CD4-positive, alpha-beta T cell treated with Interleukin-15 for 1 hour (primary cell): ENCODE measurements around the gene ATP6V0A1.
"Not testable (repeated sequence)": the region's sequence is repeated elsewhere in the genome, so short reads cannot be mapped to it uniquely, and the experiment has no call there.

Source experiments
- DNase-seq: peaks from one replicate; pipeline ENCODE4 v3.0.0-alpha.2; 2020

The ATP6V0A1 gene

DNA sequence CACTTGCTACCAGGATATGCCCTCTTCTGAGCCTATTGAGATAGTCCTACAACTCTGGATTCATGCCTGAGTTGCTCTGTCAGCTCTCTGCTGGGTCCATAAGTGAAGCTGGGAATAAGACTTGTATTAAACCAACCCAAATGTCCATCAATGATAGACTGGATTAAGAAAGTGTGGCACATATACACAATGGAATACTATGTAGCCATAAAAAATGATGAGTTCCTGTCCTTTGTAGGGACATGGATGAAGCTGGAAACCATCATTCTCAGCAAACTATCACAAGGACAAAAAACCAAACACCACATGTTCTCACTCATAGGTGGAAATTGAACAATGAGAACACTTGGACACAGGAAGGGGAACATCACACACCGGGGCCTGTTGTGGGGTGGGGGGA, 19.1 kb downstream of the ATP6V0A1 start:
- not testable (repeated sequence) for DNase-seq

DNA sequence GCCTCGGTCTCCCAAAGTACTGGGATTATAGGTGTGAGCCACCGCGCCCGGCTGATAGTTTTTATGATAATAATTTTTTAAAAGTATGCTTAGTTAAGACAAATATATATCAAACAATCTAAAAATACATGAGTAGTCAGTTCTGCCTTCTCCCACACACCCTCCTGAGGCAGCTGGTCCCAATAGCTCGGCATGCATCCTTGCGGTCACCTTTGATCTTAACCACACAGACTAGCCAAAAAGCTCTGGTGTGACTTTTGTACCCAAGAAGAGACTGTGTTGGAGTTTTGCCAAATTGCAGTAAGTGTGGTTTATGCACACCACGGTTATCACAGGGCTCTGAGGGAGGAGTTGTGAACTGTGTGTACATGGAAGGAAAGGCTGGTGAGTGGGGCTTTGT, 25.6 kb downstream of the ATP6V0A1 start:
- DNase-seq: peak; percentile 80

DNA sequence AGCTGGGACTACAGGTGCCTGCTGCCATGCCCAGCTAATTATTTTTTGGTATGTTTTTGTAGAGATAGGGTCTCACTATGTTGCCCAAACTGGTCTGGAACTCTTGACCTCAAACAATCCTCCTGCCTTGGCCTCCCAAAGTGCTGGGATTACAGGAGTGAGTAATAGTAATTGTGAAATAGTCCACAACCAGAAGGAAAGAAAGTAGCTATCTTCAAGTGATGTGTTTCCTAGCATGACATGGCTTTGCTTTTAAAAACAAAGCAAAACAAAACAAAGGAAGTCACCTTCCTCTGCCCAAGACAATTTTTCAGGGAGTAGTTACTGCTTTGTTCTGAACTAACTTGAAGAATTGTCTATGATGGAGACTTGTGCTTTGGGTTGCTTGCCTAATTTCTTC, 27.0 kb downstream of the ATP6V0A1 start:
- DNase-seq: no peak

DNA sequence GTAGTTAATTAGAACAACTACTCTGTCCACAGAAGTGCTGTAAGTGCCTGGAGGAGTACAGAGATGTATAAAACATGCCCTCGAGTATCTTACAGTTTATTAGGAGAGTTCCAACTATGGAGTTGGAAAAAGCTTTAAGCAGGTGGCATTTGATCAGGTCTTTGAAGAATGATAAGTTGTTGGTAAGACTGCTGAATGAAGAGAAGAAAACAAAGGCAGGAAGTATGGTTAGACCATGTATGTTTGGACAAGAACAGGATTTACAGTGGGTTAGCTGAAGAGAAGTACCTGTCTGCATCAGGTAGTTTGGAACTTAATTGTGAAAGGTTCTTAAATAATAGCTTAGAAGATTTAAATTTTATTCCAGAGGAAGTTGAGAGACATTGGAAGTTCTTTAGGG, 29.4 kb downstream of the ATP6V0A1 start:
- no peak for DNase-seq

DNA sequence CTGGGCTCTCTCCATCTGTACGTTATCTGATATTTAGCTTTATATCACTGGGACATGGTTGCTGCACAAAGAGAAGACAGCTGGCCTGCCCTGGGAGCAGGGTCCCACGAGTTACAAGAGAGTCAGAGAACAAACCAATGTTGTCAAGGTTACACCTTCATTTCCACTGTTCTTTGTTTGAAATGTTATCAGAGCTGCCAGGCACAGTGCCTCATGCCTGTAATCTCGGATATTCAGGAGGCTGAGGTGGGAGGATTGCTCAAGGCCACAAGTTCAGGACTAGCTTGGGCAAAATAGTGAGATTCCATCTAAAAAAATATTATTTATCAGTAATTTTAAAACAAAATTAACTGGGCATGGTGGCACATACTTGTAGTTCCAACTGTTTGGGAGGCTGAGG, 34.6 kb downstream of the ATP6V0A1 start:
- DNase-seq: no peak

DNA sequence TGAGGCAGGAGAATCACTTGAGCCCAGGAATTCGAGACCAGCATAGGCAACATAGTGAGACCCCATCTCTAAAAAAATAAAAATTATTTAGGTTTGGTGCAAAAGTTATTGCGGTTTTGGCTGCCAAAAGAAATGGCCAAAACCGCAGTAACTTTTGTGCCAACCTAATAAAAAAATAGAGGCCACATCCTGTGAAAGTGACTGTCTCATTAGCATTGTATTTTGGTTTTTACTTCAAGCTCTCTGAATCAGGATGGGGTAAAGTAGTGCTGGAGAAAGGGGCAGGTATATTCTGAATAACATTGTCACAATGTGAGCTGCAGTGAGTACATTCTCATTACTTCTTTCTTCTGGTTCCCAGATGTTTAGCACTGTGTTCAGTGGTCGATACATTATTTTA, 36.0 kb downstream of the ATP6V0A1 start:
- DNase-seq: no peak

DNA sequence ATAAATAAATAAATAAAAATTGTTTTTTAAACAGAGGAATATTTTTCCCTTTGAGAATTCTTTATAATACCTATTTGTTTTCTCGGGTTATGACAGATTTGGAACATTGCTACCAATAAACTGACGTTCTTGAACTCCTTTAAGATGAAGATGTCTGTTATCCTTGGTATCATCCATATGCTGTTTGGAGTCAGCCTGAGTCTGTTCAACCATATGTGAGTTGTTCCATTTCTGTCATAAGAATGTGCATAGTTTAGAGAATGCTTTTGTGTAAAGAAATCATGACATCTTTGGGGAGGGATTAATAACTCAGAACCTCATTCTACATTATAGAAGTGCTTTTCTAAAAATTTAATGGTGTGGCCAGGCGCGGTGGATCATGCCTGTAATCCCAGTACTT, 40.1 kb downstream of the ATP6V0A1 start:
- no peak for DNase-seq

DNA sequence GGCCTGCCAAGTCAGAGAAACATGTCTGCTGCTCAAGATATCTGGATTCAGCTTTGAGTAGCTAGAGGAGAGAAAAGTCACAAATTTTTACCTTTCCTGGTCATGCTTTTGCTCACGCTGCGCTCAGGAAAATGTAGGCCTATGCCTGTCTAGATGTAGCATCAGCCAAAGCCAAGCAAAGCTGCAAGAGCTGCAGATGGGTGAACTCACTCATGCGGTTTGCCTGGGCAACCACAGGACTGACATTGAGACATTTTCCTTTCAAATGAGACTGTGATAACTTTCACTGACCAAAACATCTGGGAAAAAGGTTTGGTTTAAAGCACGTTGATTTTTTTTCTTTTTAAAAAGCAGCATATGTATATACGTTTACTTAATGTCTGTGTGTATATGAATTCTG, 43.4 kb downstream of the ATP6V0A1 start:
- DNase-seq: no peak

DNA sequence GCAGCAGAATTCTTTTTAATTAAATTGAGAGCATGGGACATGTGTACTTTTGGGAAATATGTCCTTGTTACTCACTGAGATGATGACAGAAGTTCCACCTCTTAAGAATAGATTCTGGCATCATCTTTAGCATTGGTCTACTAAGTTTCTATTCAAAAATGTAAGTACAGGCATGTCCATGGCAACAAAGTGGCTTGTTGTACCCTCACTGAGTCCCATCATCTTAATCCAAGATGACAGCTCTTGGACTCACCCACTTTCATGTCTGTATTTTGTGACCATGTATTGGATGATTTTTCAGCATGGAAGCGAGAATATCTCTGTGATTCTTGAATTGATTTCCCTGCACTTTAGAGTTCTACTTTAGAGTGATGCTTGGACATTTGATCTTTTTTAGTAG, 44.2 kb downstream of the ATP6V0A1 start:
- DNase-seq: no peak

DNA sequence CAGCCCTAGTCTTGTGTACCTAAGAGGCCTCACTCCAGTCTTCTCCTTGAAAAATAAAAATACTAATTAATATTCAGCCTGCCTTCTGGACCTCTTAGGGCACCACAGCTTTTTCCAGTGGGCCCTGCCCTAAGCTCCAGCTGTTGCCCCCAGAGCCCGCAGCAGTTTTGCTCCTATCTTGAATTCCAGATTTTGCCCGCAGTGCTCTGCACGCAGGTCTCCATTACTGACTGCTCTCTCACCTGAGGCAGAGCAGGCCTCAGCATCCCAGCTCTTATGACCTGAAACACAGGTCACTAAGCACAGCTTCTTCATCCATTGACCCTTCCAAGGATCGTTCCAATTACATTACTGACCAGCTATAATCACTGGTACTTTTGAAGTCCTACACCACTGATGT, 49.0 kb downstream of the ATP6V0A1 start:
- no peak for DNase-seq

DNA sequence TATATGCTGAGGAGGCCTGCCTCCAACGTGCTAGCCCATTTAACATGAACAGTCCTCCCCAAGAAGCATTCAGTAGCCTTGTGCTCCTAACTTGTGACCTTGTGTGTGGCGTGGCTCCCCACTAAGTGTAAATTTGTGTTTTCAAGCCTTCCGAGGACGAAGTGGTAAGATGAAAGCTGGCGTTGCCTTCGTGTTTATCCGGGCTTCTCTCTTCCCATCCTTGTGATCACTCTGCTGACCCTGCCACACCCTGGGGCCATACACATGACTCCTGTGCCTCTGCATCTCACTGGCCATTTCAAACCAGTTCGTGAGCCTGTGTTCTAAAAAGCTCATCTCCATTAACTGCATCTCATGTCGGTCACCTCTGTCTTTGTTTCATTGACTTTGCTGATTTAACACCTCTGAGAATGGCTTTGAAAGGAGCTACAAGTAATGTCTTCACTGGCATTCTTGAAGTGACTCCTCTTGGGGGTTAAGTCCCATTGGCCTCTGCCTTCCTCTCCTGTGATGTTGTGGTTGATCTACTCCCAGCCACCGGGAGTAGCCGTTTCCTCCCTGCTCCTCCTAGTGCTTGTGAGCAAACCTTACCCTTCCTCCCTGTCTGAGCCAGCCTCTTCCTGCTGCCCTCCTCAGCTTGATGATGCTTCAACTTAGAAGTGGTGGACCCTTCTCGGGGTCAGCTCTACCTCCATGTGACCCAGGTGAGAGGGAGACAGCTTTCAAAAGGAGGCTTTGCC, 49.9 kb downstream of the ATP6V0A1 start:
- DNase-seq: no peak

DNA sequence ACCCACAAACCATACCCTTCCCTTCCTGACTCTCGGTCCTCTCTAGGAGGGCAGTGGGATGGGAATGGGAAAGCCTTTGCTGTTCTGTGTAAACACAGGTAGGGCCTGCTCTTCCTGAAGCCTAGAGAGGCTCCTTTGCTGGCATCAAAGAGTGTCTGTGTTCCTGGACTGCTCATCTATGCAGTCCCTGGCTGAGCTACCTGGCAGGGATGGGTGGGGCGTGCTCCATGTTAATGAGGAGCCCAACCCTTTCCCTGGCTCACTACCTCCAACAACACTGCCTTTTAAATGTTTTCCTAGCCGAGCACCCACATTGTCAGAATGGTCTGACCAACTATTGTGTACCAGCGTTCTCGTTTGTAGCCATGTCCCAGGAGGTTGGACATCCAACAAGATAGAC, 50.7 kb downstream of the ATP6V0A1 start:
- DNase-seq: no peak

DNA sequence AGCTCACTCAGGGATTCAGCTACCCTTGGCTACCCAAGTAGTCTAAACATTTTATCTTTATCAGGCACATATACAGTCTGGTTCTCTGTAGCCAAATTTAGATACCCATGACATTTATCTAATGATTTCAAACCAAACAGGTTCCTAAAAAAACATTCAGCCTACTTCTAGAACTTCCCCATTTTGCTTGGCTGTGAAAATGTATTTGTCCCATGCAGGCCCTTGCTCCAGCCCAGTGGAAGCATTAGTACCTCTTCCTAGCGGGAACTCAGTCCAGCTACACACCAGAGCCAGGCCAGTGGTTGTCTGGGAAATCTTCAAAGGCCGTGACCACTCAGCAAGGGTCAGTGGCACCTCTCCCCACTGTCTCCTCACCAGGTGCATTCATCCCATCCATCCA, 51.2 kb downstream of the ATP6V0A1 start:
- DNase-seq: no peak

DNA sequence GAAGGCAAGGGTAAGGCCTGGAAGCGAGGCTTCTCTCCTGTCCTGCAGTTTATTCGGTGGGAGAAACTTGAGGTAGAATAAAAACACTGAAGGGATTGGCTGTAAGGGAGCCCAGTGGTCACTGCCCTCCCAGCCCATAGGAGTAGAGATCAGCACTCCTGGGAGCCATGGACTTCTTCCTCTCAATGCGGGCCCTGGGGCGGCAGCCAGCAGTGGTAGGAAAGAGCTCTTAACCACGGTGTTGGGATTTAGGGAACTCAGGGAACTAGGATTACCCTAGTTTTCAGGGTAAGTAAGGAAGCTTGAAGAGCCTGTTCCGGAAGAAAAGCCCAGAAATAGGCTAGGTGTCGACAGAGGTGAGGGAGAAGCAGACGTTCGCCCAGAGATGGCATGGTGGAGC, 53.6 kb downstream of the ATP6V0A1 start:
- DNase-seq: no peak

DNA sequence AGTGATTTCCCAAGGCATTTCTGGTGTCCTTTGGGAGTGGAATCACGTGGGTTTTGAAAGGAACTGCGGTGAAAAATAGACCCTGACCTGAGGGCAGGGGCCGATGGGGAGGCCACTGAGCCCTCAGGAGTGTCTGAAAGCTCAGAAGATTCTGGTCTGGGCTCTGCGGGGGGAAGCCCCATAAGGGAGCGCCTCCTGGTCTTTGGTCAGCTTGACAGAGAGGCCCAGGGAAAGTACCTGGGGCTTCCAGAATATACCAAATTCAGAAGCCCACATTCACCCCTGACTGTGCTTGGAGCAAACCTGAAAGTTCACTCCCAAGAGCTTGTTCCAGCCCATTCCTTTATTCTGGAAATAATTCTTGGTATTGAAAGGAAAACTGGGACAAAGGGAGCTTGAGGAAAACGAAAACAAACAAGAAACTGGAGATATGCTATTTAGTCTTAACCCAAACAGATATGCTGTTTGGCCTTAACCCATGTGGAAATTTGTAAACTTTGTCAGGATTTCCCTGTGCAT, 54.1 kb downstream of the ATP6V0A1 start:
- DNase-seq: no peak

DNA sequence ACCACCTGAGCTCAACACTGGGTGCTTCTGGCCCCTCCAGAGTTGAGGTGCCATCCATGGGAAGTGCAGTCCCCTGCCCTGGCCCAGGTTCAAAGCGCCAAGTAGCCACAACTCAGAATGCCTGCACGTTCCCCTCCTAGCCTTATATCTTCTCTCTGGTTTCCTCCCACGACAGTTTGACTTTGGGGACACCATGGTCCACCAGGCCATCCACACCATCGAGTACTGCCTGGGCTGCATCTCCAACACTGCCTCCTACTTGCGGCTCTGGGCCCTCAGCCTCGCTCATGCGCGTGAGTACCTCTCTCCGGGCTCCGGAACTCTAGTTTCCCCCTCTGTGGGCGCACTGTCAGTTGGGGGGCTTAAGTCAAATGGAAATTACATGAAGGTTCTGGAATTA, 55.0 kb downstream of the ATP6V0A1 start:
- DNase-seq: no peak

DNA sequence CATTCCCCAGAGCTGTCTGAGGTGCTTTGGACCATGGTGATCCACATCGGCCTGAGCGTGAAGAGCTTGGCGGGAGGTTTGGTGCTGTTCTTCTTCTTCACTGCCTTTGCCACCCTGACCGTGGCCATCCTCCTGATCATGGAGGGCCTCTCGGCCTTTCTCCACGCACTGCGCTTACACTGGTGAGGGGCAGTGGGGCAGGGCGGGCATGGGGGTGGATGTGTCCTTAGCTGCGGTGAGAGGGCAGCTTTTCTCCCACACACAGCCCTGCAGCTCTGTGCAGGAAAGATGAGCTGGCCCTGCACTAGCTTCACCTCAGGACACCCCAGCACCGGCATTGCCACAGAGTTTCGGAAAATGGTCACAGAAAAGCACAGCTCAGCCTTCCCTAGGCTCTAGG, 55.6 kb downstream of the ATP6V0A1 start:
- DNase-seq: no peak

DNA sequence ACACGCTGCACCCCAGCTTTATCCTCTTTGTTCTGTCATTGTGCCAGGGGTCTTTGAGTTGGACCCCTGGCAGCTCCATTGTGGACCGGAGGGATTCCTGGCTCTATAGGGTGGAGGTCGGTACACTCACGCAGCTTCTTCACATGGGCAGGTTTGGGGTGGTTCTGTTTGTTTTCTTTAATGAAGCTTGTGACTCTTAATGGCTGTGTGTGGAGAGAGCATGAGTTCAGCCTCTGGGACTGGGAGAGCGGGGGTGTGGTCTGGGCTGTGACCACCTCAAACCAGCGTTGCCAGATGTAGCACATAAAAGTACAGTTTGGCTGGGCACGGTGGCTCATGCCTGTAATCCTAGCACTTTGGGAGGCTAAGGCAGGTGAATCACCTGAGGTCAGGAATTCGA, 56.2 kb downstream of the ATP6V0A1 start:
- no peak for DNase-seq

DNA sequence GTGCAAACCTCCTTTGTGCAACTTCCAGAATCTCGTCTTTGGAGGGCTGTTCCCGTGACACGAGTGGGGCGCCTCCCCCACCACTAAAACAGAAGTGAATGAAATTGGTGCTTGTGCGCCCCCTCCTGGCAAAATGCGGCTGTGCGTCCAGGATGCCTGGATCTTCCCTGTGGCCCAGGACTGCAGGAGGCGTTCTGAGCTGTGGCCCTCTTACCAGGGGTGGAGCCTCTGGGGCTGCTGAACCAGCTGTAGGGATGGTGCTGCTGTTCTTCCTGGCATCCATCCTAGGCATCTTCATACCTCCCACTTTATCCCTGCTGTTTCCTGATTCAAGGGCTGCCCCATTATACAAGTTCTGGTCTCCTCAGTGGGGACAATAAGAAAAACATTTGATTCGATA, 58.8 kb downstream of the ATP6V0A1 start:
- peak; percentile 77 for DNase-seq

DNA sequence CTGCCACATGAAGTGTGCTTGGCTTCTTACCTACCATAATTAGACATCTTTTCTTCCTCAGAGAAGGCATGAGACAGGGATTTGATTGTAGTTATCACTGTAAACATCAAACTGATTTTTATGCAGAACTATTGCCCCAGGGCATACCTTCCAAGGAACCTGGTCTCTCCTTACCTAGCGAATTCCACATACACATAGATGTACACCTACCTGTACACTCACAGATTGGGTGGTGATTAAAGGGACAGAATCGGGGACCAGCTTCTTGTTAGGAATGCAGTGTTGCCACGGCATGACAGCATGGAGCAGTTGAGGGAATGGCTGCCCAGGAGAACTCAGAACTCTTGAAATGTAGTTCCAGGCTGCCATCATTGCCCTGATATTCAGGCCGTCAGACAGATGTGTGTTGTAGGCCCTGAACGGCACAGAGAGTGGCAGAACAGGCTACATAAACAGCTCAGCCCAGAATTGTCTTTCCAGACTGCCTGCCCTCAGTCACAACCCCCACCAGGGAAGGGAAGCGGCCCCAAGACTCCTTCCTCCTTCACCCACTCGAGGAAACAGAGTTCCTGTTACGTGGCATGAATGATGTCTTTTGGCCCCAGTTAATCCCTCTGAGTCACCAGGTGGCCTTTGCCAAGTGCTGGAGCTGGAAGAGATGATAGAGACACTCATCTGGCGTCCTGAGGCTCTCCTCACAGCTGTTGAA, 59.5 kb downstream of the ATP6V0A1 start:
- DNase-seq: peak; percentile 49

DNA sequence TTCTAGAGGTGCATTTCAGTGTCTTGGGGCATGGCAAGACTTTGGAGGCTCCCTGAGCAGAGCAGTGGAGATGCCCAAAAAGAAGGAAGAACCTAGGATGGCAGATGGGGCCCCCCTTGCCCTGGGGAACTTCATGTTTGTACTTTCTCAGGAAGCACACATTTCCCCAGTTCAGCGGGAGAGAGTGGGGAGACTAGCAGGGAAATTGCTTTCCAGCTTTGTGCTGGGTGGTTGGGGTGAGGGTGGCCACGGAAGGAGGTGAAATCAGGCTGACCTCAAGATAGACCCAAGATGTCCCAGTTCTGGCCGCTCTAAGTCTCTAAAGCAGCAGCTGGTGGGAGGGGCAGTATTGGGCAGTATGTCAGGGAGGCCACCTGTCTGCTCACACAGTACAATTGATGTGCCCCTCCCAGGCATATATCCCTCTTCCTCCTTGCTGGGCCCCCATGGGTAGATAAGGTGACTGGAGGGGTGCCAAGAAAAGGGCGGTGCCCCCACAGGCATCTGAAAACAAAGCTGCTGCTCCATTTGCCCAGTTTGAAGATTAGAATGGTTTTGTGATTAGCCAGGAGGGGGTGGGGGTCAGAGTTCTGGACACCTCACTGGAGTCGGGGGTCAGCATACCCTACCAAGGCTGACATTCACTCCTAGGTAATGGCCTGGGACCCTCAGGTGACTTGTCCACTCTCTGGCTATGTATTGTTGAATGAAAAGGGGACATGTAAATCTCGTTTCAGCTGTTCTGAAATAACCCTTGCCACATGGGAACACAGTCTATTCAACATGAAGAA, 60.3 kb downstream of the ATP6V0A1 start:
- DNase-seq: no peak

DNA sequence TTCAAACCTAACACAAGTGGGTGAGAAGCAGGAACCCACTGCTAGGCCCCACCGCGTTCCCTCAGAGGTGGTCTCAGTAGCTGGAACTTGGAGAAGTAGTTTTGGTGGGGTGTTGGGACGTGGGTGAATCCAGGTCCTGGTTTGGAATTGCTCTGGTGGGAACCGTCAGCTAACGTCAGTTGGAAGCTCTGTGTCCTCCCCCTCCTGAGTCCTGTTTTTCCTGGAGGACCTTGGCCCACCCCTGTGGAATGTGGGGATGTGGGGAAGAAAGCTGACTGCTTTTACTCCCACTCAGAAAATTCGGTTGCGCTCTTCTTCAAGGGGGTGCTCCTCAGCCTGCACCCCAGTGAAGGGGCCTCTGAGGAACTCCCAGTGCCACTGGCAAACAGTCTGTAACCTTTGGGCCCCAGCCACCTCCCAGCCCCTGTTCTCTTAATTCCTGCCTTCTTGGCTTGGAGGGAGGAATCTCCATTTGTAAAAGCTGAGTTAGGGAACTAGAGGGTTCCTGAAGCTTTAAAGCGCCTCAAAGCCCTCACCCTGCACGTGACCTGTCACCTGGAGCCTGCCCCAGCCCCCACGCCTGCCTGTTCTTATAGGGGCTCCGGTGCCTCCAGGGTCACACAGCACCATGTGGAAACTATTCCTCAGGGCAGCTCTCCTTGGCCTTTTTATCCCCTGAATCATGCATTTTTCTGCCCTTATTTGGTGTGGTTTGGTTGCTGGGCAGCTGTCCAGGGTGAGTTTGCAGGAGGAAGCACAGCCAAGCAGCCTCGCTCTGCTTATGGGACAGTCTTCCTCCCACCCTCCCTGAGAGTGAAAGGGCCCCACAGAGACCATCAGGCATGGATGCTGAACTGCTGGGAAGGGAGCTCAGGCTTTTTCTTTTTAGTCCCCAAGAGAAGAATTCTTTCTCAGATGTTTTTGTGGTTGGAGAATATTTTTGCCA, 61.1 kb downstream of the ATP6V0A1 start:
- DNase-seq: no peak

DNA sequence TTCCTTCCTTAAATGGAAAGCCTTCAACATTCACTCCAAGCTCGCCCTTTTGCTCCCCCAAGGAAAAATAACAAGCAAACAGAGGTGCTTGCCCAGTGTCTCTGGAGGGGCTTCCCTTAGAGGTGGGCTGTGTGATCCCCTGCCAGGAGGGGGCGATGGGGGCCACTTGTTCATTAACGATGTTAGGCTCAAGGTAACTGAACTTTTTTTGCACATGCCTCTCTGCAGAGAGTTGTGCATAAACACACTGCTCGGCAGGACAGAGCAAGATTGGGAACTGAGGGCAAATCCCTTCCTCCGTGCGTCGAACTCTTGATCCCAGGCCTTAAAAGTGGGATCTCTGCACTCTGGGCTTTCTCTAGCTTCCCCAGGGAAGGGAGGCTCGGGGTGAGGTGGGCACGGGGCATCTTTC, 61.9 kb downstream of the ATP6V0A1 start:
- no peak for DNase-seq
